Measurements from ENCODE around the gene TSPYL6. TPM values are rescaled to one million over a fixed set of nuclear protein-coding genes. Genes with fewer than 3 reads are reported as not detected.

Gene TSPYL6
- total RNA-seq, 1 experiment from 2014 or later = not detected

- no peak overlapping the region for H3K27ac Mint-ChIP-seq
- no peak for DNase-seq (ENCODE audit: low spot score)
- H3K9me3 Mint-ChIP-seq = peaks cover 4% of the 10 kb centered on the region
- POLR2A ChIA-PET = no interaction called here
- peak; percentile 55; the same call in 1 of the 2 replicates for TF ChIP-seq GABPB1 (CRISPR knock-in tag; IDR thresholded peaks at IDR 0.05)
- no peak for TF ChIP-seq ARID4B (CRISPR knock-in tag; IDR thresholded peaks at IDR 0.05; ENCODE audit: borderline replicate concordance)
- no peak for TF ChIP-seq ERG (CRISPR knock-in tag; IDR thresholded peaks at IDR 0.05)
- TF ChIP-seq FOXP1 (CRISPR knock-in tag; IDR thresholded peaks at IDR 0.05; ENCODE audit: borderline replicate concordance) = no peak
- no peaks in the 10 kb centered on the region for H3K36me3 Mint-ChIP-seq
- no peak for ATAC-seq
- H3K4me1 Mint-ChIP-seq = peaks cover 11% of the 10 kb centered on the region
- CTCF ChIA-PET = interaction anchor here (0.7 kb wide), 1 partner anchor 121 kb away, joined by 3 read pairs; no protein-coding TSS in a partner anchor
- H3K27me3 Mint-ChIP-seq (ENCODE audit: low read depth) = no peaks in the 10 kb centered on the region
- H3K4me3 Mint-ChIP-seq = no peak overlapping the region
These were observed 48.3 kb downstream of the TSPYL6 start for GRCh38 chr2:54207666-54208195.

DNA sequence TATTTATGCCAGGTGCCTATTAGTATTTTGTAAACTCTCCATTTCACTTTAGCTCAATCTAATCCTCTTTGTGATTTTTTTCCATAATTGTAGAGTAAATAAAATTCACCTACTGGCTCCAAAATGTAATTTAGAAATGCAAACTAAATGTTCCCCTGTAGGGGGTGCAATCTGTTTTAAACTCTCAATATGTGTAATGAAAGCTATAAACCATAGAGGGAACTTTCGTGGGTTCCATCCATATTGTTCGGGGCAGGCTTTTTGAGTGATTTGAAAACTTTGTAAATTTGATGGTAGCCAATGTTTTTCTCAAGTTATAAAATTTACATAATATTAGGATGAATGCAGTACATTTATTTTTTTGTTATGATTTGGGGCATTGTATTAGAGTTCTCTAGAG, 49.4 kb downstream of the TSPYL6 start:
- H3K9me3 Mint-ChIP-seq = peaks cover 4% of the 10 kb centered on the region
- POLR2A ChIA-PET = no interaction called here
- DNase-seq (ENCODE audit: low spot score) = no peak
- no peaks in the 10 kb centered on the region for H3K27me3 Mint-ChIP-seq (ENCODE audit: low read depth)
- ATAC-seq = no peak
- peaks cover 11% of the 10 kb centered on the region for H3K4me1 Mint-ChIP-seq
- no peak overlapping the region for H3K27ac Mint-ChIP-seq
- CTCF ChIA-PET = interaction anchor here (0.5 to 1.2 kb wide), 6 partner anchors 8 to 296 kb away, joined by 3 to 6 read pairs (median 3); no protein-coding TSS in a partner anchor
- H3K4me3 Mint-ChIP-seq = no peak overlapping the region
- H3K36me3 Mint-ChIP-seq = no peaks in the 10 kb centered on the region
- TF ChIP-seq E2F5 (CRISPR knock-in tag; IDR thresholded peaks at IDR 0.05) = no peak
- TF ChIP-seq, protein P1, sequence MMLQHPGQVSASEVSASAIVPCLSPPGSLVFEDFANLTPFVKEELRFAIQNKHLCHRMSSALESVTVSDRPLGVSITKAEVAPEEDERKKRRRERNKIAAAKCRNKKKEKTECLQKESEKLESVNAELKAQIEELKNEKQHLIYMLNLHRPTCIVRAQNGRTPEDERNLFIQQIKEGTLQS (CRISPR knock-in tag; conservative IDR thresholded peaks at IDR 0.05) = no peak
- no peak for TF ChIP-seq ZNF532 (CRISPR knock-in tag; IDR thresholded peaks at IDR 0.05; ENCODE audit: borderline replicate concordance)
- TF ChIP-seq NFYB (CRISPR knock-in tag; conservative IDR thresholded peaks at IDR 0.05; ENCODE audit: low read depth) = no peak
- no peak for TF ChIP-seq PREB (CRISPR knock-in tag; IDR thresholded peaks at IDR 0.05; ENCODE audit: borderline replicate concordance)
- no peak for TF ChIP-seq ATF6 (CRISPR knock-in tag; IDR thresholded peaks at IDR 0.05)
- TF ChIP-seq, protein P2, sequence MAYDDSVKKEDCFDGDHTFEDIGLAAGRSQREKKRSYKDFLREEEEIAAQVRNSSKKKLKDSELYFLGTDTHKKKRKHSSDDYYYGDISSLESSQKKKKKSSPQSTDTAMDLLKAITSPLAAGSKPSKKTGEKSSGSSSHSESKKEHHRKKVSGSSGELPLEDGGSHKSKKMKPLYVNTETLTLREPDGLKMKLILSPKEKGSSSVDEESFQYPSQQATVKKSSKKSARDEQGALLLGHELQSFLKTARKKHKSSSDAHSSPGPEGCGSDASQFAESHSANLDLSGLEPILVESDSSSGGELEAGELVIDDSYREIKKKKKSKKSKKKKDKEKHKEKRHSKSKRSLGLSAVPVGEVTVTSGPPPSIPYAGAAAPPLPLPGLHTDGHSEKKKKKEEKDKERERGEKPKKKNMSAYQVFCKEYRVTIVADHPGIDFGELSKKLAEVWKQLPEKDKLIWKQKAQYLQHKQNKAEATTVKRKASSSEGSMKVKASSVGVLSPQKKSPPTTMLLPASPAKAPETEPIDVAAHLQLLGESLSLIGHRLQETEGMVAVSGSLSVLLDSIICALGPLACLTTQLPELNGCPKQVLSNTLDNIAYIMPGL (CRISPR knock-in tag; IDR thresholded peaks at IDR 0.05) = no peak
- no peak for TF ChIP-seq RORB (CRISPR knock-in tag; IDR thresholded peaks at IDR 0.05)

Measured in WTC11 (cell line).